ENCODE measurements around the gene FEZ2.
A peak's percentile ranks its signal among the peaks of the same experiment; 100 is the strongest.
"Not testable (repeated sequence)": the region's sequence is repeated elsewhere in the genome, so short reads cannot be mapped to it uniquely, and the experiment has no call there.

FEZ2 gene

GRCh38 chr2:36611316-36611990 lies 13.5 kb upstream of the FEZ2 start:
- WGBS = 87% methylated on average over 4 of the region's 5 CpGs
- H3K9ac ChIP-seq (ENCODE audit: low read depth, low read length) = no peak overlapping the region
- H3K9me3 ChIP-seq (ENCODE audit: insufficient read depth, low read depth, low read length) = no peaks in the 10 kb centered on the region
- H3K36me3 ChIP-seq (ENCODE audit: insufficient read depth, low read length) = no peaks in the 10 kb centered on the region
- H3K27ac ChIP-seq (ENCODE audit: low read depth, low read length) = no peak overlapping the region
- peaks cover 20% of the 10 kb centered on the region for H3K4me1 ChIP-seq (ENCODE audit: insufficient read depth, low read length)
- H3K4me3 ChIP-seq (ENCODE audit: low read length) = no peak overlapping the region
- H3K27me3 ChIP-seq (ENCODE audit: insufficient read depth, low read length) = no peaks in the 10 kb centered on the region

GRCh38 chr2:36609507-36609906 lies 11.5 kb upstream of the FEZ2 start:
- 93% methylated on average over 1 of the region's 1 CpG for WGBS
- no peaks in the 10 kb centered on the region for H3K36me3 ChIP-seq (ENCODE audit: insufficient read depth, low read length)
- H3K9me3 ChIP-seq (ENCODE audit: insufficient read depth, low read depth, low read length) = no peaks in the 10 kb centered on the region
- H3K4me1 ChIP-seq (ENCODE audit: insufficient read depth, low read length) = peaks cover 4% of the 10 kb centered on the region; the same call in 1 of the 2 replicates
- no peak overlapping the region for H3K9ac ChIP-seq (ENCODE audit: low read depth, low read length)
- no peak overlapping the region for H3K4me3 ChIP-seq (ENCODE audit: low read length)
- no peak overlapping the region for H3K27ac ChIP-seq (ENCODE audit: low read depth, low read length)
- H3K27me3 ChIP-seq (ENCODE audit: insufficient read depth, low read length) = no peaks in the 10 kb centered on the region

DNA sequence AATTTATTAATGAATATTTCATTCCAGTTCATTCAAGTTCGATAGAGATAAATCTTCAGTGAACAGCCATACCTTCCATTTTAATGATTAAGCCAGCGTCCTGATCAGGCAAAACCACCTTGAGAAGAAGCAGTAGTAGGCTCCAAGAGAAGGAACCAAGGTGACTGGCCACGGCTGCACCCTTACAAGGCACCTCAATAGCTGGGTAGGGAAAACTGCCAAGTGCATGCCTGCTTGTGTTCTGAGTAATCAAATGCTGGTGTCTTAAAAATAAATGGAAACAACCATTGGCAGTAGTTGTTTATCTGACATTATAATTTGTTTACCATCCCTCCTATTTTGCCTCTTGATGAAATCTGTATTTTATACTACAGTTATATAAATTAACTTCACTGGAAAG lies 10.0 kb upstream of the FEZ2 start:
- Histone ChIP-seq H3K4me3 (ENCODE audit: low read length) (no peak overlapping the region), H3K27ac (ENCODE audit: low read depth, low read length) (no peak overlapping the region), H3K9ac (ENCODE audit: low read depth, low read length) (no peak overlapping the region), H3K4me1 (ENCODE audit: insufficient read depth, low read length) (no peaks in the 10 kb centered on the region), H3K9me3 (ENCODE audit: insufficient read depth, low read depth, low read length) (no peaks in the 10 kb centered on the region), H3K27me3 (ENCODE audit: insufficient read depth, low read length) (no peaks in the 10 kb centered on the region), H3K36me3 (ENCODE audit: insufficient read depth, low read length) (no peaks in the 10 kb centered on the region)
- WGBS = 93% methylated on average over 3 of the region's 3 CpGs

DNA sequence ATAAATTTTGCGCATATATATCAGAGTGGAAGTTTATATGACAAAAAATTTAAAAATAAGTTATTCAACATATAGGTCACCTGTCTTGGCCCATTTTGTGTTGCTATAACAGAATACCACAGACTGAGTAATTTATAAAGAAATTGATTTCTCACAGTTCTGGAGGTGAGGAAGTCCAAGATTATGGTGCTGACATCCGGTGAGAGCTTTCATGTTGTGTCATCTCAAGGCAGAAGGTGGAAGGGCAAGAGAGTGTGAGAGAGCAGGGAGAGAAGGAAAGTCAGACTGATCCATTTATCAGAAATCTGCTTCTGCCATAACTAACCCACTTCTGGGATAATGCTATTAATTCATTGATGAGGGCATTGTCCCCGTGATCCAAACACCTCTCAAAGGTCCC lies 9.0 kb upstream of the FEZ2 start:
- Histone ChIP-seq H3K36me3 (ENCODE audit: insufficient read depth, low read length) (no peaks in the 10 kb centered on the region), H3K9ac (ENCODE audit: low read depth, low read length) (no peak overlapping the region), H3K4me3 (ENCODE audit: low read length) (no peak overlapping the region), H3K27ac (ENCODE audit: low read depth, low read length) (no peak overlapping the region), H3K27me3 (ENCODE audit: insufficient read depth, low read length) (no peaks in the 10 kb centered on the region), H3K9me3 (ENCODE audit: insufficient read depth, low read depth, low read length) (no peaks in the 10 kb centered on the region), H3K4me1 (ENCODE audit: insufficient read depth, low read length) (no peaks in the 10 kb centered on the region)
- 51% methylated on average over 2 of the region's 3 CpGs for WGBS

GRCh38 chr2:36605273-36605672 lies 7.3 kb upstream of the FEZ2 start:
- H3K27ac ChIP-seq (ENCODE audit: low read depth, low read length) = no peak overlapping the region
- no peaks in the 10 kb centered on the region for H3K4me1 ChIP-seq (ENCODE audit: insufficient read depth, low read length)
- no peaks in the 10 kb centered on the region for H3K9me3 ChIP-seq (ENCODE audit: insufficient read depth, low read depth, low read length)
- no peaks in the 10 kb centered on the region for H3K36me3 ChIP-seq (ENCODE audit: insufficient read depth, low read length)
- H3K27me3 ChIP-seq (ENCODE audit: insufficient read depth, low read length) = no peaks in the 10 kb centered on the region
- H3K9ac ChIP-seq (ENCODE audit: low read depth, low read length) = no peak overlapping the region
- H3K4me3 ChIP-seq (ENCODE audit: low read length) = no peak overlapping the region

GRCh38 chr2:36603629-36604028 lies 5.7 kb upstream of the FEZ2 start:
- H3K27me3 ChIP-seq (ENCODE audit: insufficient read depth, low read length); H3K9me3 ChIP-seq (ENCODE audit: insufficient read depth, low read depth, low read length); H3K36me3 ChIP-seq (ENCODE audit: insufficient read depth, low read length); H3K4me3 ChIP-seq (ENCODE audit: low read length); H3K9ac ChIP-seq (ENCODE audit: low read depth, low read length); H3K27ac ChIP-seq (ENCODE audit: low read depth, low read length); H3K4me1 ChIP-seq (ENCODE audit: insufficient read depth, low read length): not testable (repeated sequence)
- 89% methylated on average over 3 of the region's 5 CpGs for WGBS

GRCh38 chr2:36597003-36597531 lies 901 bp downstream of the FEZ2 start:
- Histone ChIP-seq H3K36me3 (ENCODE audit: insufficient read depth, low read length) (no peaks in the 10 kb centered on the region), H3K27me3 (ENCODE audit: insufficient read depth, low read length) (peaks cover 18% of the 10 kb centered on the region), H3K9me3 (ENCODE audit: insufficient read depth, low read depth, low read length) (no peaks in the 10 kb centered on the region), H3K4me1 (ENCODE audit: insufficient read depth, low read length) (0 out of 2 replicates have a peak, but pooled peaks cover 4% of the 10 kb centered on the region), H3K9ac (ENCODE audit: low read depth, low read length) (peak overlapping the region; percentile 66), H3K27ac (ENCODE audit: low read depth, low read length) (peak overlapping the region; percentile 88; the same call in 1 of the 2 replicates), H3K4me3 (ENCODE audit: low read length) (peak overlapping the region; percentile 69)
- WGBS = 24% methylated on average over 19 of the region's 19 CpGs

GRCh38 chr2:36596397-36596796 lies 1.6 kb downstream of the FEZ2 start:
- Histone ChIP-seq H3K9me3 (ENCODE audit: insufficient read depth, low read depth, low read length) (no peaks in the 10 kb centered on the region), H3K9ac (ENCODE audit: low read depth, low read length) (no peak overlapping the region), H3K36me3 (ENCODE audit: insufficient read depth, low read length) (no peaks in the 10 kb centered on the region), H3K4me3 (ENCODE audit: low read length) (peak overlapping the region; percentile 69; the same call in 1 of the 2 replicates), H3K4me1 (ENCODE audit: insufficient read depth, low read length) (0 out of 2 replicates have a peak, but pooled peaks cover 4% of the 10 kb centered on the region), H3K27me3 (ENCODE audit: insufficient read depth, low read length) (peaks cover 18% of the 10 kb centered on the region), H3K27ac (ENCODE audit: low read depth, low read length) (no peak overlapping the region)
- WGBS = 96% methylated on average over 12 of the region's 12 CpGs

DNA sequence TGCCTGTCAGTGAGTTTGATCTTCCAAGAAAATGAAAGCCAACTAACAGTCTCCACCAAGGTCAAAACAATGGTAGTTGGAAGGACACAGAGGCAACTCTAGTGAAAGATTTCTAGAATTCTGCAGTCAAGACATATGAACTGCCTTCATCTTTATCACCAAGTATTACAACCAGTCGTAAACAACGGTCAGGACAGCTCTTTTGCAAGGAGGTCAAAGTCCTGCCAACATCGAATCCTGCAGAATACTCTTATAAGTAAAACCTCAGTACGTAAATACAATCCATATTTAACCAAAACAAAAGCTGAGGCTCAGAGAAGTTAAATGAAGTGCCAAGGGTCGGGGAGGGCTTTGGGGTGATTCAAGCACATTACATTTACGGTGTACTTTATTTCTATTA lies 3.1 kb downstream of the FEZ2 start:
- WGBS = 98% methylated on average over 5 of the region's 6 CpGs
- Histone ChIP-seq H3K27ac (ENCODE audit: low read depth, low read length) (no peak overlapping the region), H3K36me3 (ENCODE audit: insufficient read depth, low read length) (peaks cover 9% of the 10 kb centered on the region; the same call in 1 of the 2 replicates), H3K4me1 (ENCODE audit: insufficient read depth, low read length) (0 out of 2 replicates have a peak, but pooled peaks cover 4% of the 10 kb centered on the region), H3K9ac (ENCODE audit: low read depth, low read length) (no peak overlapping the region), H3K27me3 (ENCODE audit: insufficient read depth, low read length) (peaks cover 18% of the 10 kb centered on the region), H3K9me3 (ENCODE audit: insufficient read depth, low read depth, low read length) (no peaks in the 10 kb centered on the region), H3K4me3 (ENCODE audit: low read length) (no peak overlapping the region)

DNA sequence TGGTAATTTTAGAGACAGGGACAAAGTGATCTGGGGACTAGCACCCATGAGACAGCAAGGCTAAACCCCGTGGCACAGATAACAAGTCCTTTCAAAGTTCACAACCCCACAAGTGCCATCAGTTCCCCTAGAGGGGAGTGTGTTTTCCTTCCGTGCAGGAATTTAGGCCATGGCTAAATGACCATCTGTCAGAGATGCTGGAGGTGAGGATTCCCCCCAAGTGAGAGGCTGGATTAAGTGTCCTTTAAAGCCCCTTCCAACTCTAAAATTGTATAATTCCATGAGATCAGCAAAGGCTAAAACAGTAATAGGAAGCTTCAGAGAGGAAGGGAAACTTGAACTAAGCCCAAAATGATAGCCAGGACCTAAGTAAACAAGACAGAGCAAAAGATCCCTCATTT lies 8.7 kb downstream of the FEZ2 start:
- no peak overlapping the region for H3K9ac ChIP-seq (ENCODE audit: low read depth, low read length)
- no peaks in the 10 kb centered on the region for H3K9me3 ChIP-seq (ENCODE audit: insufficient read depth, low read depth, low read length)
- H3K4me3 ChIP-seq (ENCODE audit: low read length) = no peak overlapping the region
- H3K36me3 ChIP-seq (ENCODE audit: insufficient read depth, low read length) = peaks cover 45% of the 10 kb centered on the region
- no peaks in the 10 kb centered on the region for H3K4me1 ChIP-seq (ENCODE audit: insufficient read depth, low read length)
- no peaks in the 10 kb centered on the region for H3K27me3 ChIP-seq (ENCODE audit: insufficient read depth, low read length)
- 88% methylated on average over 2 of the region's 2 CpGs for WGBS
- H3K27ac ChIP-seq (ENCODE audit: low read depth, low read length) = no peak overlapping the region

- H3K36me3 ChIP-seq (ENCODE audit: insufficient read depth, low read length) = peaks cover 61% of the 10 kb centered on the region
- no peak overlapping the region for H3K4me3 ChIP-seq (ENCODE audit: low read length)
- H3K4me1 ChIP-seq (ENCODE audit: insufficient read depth, low read length) = no peaks in the 10 kb centered on the region
- no peaks in the 10 kb centered on the region for H3K27me3 ChIP-seq (ENCODE audit: insufficient read depth, low read length)
- WGBS = 93% methylated on average over 1 of the region's 3 CpGs
- no peak overlapping the region for H3K27ac ChIP-seq (ENCODE audit: low read depth, low read length)
- no peak overlapping the region for H3K9ac ChIP-seq (ENCODE audit: low read depth, low read length)
- no peaks in the 10 kb centered on the region for H3K9me3 ChIP-seq (ENCODE audit: insufficient read depth, low read depth, low read length)
Measured at GRCh38 chr2:36587556-36587955, 10.4 kb downstream of the FEZ2 start.

All from HUES64 (cell line).